K562 (cell line): ENCODE data around the gene NTRK1. TPM values are rescaled to one million over a fixed set of nuclear protein-coding genes. Genes with fewer than 3 reads are reported as not detected.

Source experiments
- BRCA1 ChIP-seq, 2 experiments: fragments of 450-650 bp in 1 of 2; sonication (generic) in 1 of 2; formaldehyde crosslinking in 1 of 2; IDR thresholded peaks; 2 replicates each; pipeline versions ENCODE4 v1.5.0 to v1.6.1; 2017 to 2020; ENCODE audit warnings: mild to moderate bottlenecking in 1 of 2, missing genetic modification reagents in 1 of 2
- EWSR1 ChIP-seq: fragments of 450-650 bp; IDR thresholded peaks from 2 replicates; pipeline ENCODE4 v1.6.1; 2018; ENCODE audit warnings: borderline replicate concordance, mild to moderate bottlenecking, low read depth, moderate library complexity; ENCODE audit not compliant: partially characterized antibody
- GATAD2B ChIP-seq: fragments of 450-650 bp; IDR thresholded peaks from 2 replicates; pipeline ENCODE4 v1.6.1; 2017; ENCODE audit warnings: mild to moderate bottlenecking, borderline replicate concordance
- HOMEZ ChIP-seq: fragments of 250-450 bp; sonication (Bioruptor Pico); IDR thresholded peaks from 2 replicates; pipeline ENCODE4 v1.4.0; 2020; ENCODE audit warnings: mild to moderate bottlenecking, moderate library complexity
- POLR2AphosphoS2 ChIP-seq: IDR thresholded peaks from 2 replicates; pipeline ENCODE4 v1.6.1; 2012; ENCODE audit warnings: low read length, improper control_type of control experiment
- RBM14 ChIP-seq: fragments of 200-400 bp; formaldehyde crosslinking; IDR thresholded peaks from 2 replicates; pipeline ENCODE4 v1.6.1; 2018; ENCODE audit warnings: low read depth, mild to moderate bottlenecking, low read length, moderate library complexity, borderline replicate concordance; ENCODE audit not compliant: insufficient read depth
- RBM25 ChIP-seq: fragments of 200-400 bp; formaldehyde crosslinking; IDR thresholded peaks from 2 replicates; pipeline ENCODE4 v1.6.1; 2018; ENCODE audit warnings: low read length, low read depth, moderate library complexity; ENCODE audit not compliant: severe bottlenecking
- SETDB1 ChIP-seq: IDR thresholded peaks from one replicate; pipeline ENCODE4 v1.6.1; 2012; ENCODE audit warnings: low read length, control low read depth, inconsistent platforms
- ZFP30 ChIP-seq: fragments of 250-450 bp; sonication (Bioruptor Pico); IDR thresholded peaks from 2 replicates; pipeline ENCODE4 v1.8.0; 2022; ENCODE audit warnings: moderate library complexity, mild to moderate bottlenecking, inconsistent platforms, borderline replicate concordance
- ZNF184 ChIP-seq: sonication (generic); formaldehyde crosslinking; IDR thresholded peaks from 2 replicates; pipeline ENCODE4 v1.5.0; 2020; ENCODE audit warnings: missing genetic modification reagents
- ZNF586 ChIP-seq: fragments of 450-650 bp; formaldehyde crosslinking; conservative IDR thresholded peaks from 2 replicates; pipeline ENCODE4 v1.4.0; 2020; ENCODE audit warnings: mild to moderate bottlenecking, moderate library complexity
- ZNF699 ChIP-seq: fragments of 250-450 bp; sonication (Bioruptor Pico); IDR thresholded peaks from 2 replicates; pipeline ENCODE4 v1.8.0; 2021; ENCODE audit warnings: mild to moderate bottlenecking, moderate library complexity; ENCODE audit not compliant: insufficient replicate concordance
- polyA plus RNA-seq, 8 experiments: library from polyadenylated mRNA; depleted of rRNA in 4 of 8; stranded (reverse) in 5 of 8; unstranded in 3 of 8; fragments of >200 nt; fragmentation: Nextera tagmentation in 2 of 8; fragmentation: Illumina TruSeq in 1 of 8; extraction: Ambion mirVana in 2 of 8; extraction: Trizol in 1 of 8; gene quantifications; 2 replicates each; pipeline versions ENCODE4 v1.2.1 to v1.2.3, GENCODE V29; 2011 to 2014; ENCODE audit warnings: inconsistent platforms in 1 of 8, missing spikeins in 1 of 8
- total RNA-seq, 7 experiments: library from RNA; depleted of rRNA in 6 of 7; stranded (reverse); fragments of >200 nt in 6 of 7; fragmentation: Illumina TruSeq in 2 of 7; extraction: Trizol in 2 of 7; gene quantifications; 2 replicates each; pipeline versions ENCODE4 v1.2.1 to v1.2.3, GENCODE V29; 2011 to 2021; ENCODE audit warnings: low replicate concordance in 1 of 7
- TF ChIP-seq, protein P1 (sequence below), 2 experiments: fragments of 450-650 bp; IDR thresholded peaks; 2 replicates each; pipeline ENCODE4 v1.6.1; 2016; ENCODE audit warnings: mild to moderate bottlenecking in 2 of 2, borderline replicate concordance in 1 of 2, low read depth in 1 of 2, moderate library complexity in 1 of 2
- TF ChIP-seq, protein P2 (sequence below): fragments of 450-650 bp; IDR thresholded peaks from one replicate; pipeline ENCODE4 v1.6.1; 2018; ENCODE audit warnings: mild to moderate bottlenecking, moderate library complexity; ENCODE audit not compliant: partially characterized antibody

Gene NTRK1
- total and polyA plus RNA-seq, 9 of the 15 experiments (the other 6 are each of a cell fraction or from before 2014, with no cell fraction given) = 0.46 to 30.0 (median 7.9) TPM

- TF ChIP-seq, protein P1, sequence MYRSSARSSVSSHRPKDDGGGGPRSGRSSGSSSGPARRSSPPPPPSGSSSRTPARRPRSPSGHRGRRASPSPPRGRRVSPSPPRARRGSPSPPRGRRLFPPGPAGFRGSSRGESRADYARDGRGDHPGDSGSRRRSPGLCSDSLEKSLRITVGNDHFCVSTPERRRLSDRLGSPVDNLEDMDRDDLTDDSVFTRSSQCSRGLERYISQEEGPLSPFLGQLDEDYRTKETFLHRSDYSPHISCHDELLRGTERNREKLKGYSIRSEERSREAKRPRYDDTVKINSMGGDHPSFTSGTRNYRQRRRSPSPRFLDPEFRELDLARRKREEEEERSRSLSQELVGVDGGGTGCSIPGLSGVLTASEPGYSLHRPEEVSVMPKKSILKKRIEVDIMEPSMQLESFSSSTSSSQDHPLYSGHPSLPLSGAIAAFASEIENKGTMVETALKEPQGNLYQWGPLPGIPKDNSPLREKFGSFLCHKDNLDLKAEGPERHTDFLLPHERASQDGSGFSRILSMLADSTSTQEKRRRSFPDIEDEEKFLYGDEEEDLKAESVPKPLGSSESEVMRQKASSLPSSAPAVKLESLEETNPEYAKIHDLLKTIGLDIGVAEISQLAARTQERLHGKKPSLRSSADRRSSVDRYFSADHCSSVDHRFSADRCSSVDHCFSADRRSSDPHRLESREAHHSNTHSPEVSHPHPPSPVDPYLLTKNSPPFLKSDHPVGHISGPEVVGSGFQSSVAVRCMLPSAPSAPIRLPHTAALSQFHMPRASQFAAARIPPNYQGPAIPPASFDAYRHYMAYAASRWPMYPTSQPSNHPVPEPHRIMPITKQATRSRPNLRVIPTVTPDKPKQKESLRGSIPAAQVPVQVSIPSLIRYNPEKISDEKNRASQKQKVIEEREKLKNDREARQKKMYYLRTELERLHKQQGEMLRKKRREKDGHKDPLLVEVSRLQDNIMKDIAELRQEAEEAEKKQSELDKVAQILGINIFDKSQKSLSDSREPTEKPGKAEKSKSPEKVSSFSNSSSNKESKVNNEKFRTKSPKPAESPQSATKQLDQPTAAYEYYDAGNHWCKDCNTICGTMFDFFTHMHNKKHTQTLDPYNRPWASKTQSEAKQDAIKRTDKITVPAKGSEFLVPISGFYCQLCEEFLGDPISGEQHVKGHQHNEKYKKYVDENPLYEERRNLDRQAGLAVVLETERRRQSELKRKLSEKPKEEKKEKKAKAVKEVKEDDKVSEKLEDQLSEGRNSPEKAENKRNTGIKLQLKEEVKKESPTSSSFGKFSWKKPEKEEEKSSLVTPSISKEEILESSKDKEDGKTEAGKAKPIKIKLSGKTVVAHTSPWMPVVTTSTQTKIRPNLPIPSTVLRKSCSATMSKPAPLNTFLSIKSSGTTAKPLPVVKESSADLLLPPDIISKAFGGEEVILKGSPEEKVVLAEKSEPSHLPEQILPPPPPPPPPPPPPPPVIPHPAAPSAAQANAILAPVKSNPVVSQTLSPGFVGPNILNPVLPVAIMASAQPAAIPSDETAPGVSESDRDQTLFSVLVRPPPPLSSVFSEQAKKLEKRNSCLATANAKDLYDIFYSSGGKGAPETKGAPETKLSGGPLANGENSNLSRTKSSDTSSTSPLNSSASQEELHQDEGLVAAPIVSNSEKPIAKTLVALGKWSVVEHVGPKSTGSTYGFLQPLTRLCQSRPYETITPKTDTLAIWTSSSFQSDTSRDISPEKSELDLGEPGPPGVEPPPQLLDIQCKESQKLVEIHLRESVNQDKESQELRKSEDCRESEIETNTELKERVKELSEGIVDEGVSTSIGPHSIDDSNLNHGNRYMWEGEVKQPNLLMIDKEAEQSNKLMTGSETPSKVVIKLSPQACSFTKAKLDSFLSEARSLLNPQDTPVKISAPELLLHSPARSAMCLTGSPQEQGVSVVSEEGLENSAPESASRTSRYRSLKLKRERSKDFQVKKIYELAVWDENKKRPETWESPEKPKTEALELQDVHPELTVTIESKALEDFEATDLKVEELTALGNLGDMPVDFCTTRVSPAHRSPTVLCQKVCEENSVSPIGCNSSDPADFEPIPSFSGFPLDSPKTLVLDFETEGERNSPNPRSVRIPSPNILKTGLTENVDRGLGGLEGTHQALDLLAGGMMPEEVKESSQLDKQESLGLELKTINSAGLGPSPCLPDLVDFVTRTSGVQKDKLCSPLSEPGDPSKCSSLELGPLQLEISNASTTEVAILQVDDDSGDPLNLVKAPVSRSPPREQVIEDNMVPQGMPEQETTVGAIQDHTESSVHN (IDR thresholded peaks at IDR 0.05; ENCODE audit: borderline replicate concordance in 1 of 2, low read depth in 1 of 2) = no peak
- TF ChIP-seq RBM14 (no peak), POLR2AphosphoS2 (no peak), BRCA1 (IDR thresholded peaks at IDR 0.05) (no peak), BRCA1 (CRISPR knock-in tag; IDR thresholded peaks at IDR 0.05) (no peak), RBM25 (no peak), ZNF586 (CRISPR knock-in tag) (no peak), HOMEZ (CRISPR knock-in tag) (no peak), ZFP30 (CRISPR knock-in tag) (no peak), GATAD2B (no peak; the same call in 1 of the 2 replicates), ZNF699 (no peak), SETDB1 (no peak), EWSR1 (no peak), ZNF184 (CRISPR knock-in tag) (no peak)
- TF ChIP-seq, protein P2, sequence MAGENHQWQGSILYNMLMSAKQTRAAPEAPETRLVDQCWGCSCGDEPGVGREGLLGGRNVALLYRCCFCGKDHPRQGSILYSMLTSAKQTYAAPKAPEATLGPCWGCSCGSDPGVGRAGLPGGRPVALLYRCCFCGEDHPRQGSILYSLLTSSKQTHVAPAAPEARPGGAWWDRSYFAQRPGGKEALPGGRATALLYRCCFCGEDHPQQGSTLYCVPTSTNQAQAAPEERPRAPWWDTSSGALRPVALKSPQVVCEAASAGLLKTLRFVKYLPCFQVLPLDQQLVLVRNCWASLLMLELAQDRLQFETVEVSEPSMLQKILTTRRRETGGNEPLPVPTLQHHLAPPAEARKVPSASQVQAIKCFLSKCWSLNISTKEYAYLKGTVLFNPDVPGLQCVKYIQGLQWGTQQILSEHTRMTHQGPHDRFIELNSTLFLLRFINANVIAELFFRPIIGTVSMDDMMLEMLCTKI = no peak
These were observed 46.7 kb upstream of the NTRK1 start (continued) for GRCh38 chr1:156813750-156814570.
